Esophagus squamous epithelium (tissue), 4 donors: ENCODE results near the gene MNX1.

Experiments
- CTCF ChIP-seq, 6 experiments: fragments of 450-650 bp in 4 of 6; fragments of 200-600 bp in 2 of 6; sonication (generic) in 2 of 6; IDR thresholded peaks; one replicate each; pipeline ENCODE4 v1.5.1; 2016 to 2019; ENCODE audit warnings: antibody characterized with exemption in 6 of 6, mild to moderate bottlenecking in 4 of 6, moderate library complexity in 4 of 6
- POLR2A ChIP-seq, 4 donors: fragments of 450-650 bp; IDR thresholded peaks; one replicate each; pipeline ENCODE4 v1.6.1; 2017; ENCODE audit warnings: antibody characterized with exemption in 4 of 4, mild to moderate bottlenecking in 4 of 4, moderate library complexity in 3 of 4

GRCh38 chr7:157046681-157047080 is 36.2 kb upstream of the MNX1 start:
- TF ChIP-seq CTCF (IDR thresholded peaks at IDR 0.05) (no peak), POLR2A (IDR thresholded peaks at IDR 0.05) (no peak)
